LNCAP (cell line): ENCODE data around the gene USP53.

Experiments
- CTCF ChIP-seq: fragments of 450-650 bp; IDR thresholded peaks from 2 replicates; pipeline ENCODE4 v1.5.1; 2017; ENCODE audit warnings: mild to moderate bottlenecking

The USP53 gene

DNA sequence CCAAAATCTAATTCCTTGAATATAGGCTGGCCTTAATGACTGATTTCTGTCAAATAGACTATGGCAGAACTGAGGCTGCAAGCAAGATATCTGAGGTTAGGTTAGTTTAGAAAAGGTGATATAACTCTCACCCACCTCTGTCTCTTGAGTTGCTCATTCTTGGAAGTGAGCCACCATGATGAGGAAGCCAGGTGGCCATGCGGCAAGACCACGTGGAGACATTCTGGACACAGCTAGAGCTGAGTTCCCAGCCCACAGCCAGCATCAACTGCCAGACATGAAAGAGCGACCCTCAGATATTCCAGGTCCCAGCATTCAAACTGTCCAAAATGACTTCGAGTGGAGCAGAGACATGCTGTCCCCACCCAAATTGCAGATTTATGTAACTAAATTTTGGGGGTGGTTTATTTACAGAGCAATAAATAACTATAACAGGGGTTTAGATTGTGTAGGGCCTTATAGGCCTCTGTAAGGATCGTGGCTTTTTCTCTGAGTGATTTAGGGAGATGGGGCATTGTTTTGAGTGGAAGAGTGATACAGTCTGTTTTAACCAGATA is 33.7 kb downstream of the USP53 start:
- TF ChIP-seq CTCF: no peak

GRCh38 chr4:119260528-119260927 is 48.0 kb downstream of the USP53 start:
- no peak for TF ChIP-seq CTCF

- TF ChIP-seq CTCF: no peak
Measured at GRCh38 chr4:119261986-119262385, 49.5 kb downstream of the USP53 start.

DNA sequence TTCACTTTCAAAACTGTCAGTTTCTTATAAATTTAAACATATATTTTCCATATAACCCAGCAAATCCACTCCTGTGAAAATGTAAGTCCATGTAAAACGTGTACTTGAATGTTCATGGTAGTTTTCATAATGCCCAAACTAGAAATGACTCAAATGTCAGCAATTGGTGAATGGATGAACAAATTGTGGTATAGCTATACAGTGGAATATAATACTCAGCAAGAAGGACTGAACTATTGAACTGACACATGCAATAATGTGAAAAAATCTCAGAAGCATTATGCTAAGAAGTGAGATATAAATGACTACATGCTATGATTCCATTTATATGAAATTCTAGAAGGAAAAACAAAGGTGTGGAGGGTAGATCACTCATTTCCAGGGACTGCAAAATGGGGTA is 52.2 kb downstream of the USP53 start:
- no peak for TF ChIP-seq CTCF

GRCh38 chr4:119266153-119266552 is 53.6 kb downstream of the USP53 start:
- TF ChIP-seq CTCF: no peak

- no peak for TF ChIP-seq CTCF
Measured at GRCh38 chr4:119268466-119268865, 56.0 kb downstream of the USP53 start.

GRCh38 chr4:119271361-119272085 is 59.0 kb downstream of the USP53 start:
- TF ChIP-seq CTCF: no peak

GRCh38 chr4:119281393-119281792 is 68.9 kb downstream of the USP53 start:
- no peak for TF ChIP-seq CTCF
